HFF-Myc (cell line): Measurements from ENCODE around the gene NDC80.

Experiments used
- DNase-seq: peaks from one replicate; pipeline ENCODE4 v3.0.0-alpha.2; 2011; ENCODE audit warnings: low read depth; ENCODE audit errors: extremely low read depth
- H3K4me3 ChIP-seq: replicated peaks from 2 replicates; pipeline ENCODE4 v1.5.1; 2011; ENCODE audit warnings: low read depth, mild to moderate bottlenecking, control low read depth, low read length
- CTCF ChIP-seq: IDR thresholded peaks from 2 replicates; pipeline ENCODE4 v1.5.1; 2012; ENCODE audit warnings: mild to moderate bottlenecking, low read depth, low read length, control low read depth; ENCODE audit errors: missing control alignments

The NDC80 gene

DNA sequence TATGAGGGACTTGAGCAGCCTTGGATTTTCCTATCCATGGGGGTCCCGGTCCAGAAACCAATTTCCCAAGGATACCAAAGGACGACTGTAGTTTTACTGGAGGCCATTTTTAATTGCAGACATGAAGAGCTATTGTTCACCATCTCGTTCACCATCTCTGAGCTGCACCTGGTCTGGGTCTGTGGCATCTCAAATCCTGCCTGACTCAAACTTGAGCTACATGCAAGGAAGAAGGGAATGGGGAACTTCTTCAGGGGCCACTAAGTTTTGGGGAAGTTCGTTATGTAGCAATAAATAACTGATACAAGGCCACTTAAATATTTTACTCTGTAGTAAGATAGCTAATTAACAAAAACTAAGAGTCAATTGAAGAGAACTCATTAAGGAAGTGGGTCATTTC, 82.1 kb downstream of the NDC80 start:
- no peak for DNase-seq
- no peak for TF ChIP-seq CTCF
- H3K4me3 ChIP-seq: no peak overlapping the region

DNA sequence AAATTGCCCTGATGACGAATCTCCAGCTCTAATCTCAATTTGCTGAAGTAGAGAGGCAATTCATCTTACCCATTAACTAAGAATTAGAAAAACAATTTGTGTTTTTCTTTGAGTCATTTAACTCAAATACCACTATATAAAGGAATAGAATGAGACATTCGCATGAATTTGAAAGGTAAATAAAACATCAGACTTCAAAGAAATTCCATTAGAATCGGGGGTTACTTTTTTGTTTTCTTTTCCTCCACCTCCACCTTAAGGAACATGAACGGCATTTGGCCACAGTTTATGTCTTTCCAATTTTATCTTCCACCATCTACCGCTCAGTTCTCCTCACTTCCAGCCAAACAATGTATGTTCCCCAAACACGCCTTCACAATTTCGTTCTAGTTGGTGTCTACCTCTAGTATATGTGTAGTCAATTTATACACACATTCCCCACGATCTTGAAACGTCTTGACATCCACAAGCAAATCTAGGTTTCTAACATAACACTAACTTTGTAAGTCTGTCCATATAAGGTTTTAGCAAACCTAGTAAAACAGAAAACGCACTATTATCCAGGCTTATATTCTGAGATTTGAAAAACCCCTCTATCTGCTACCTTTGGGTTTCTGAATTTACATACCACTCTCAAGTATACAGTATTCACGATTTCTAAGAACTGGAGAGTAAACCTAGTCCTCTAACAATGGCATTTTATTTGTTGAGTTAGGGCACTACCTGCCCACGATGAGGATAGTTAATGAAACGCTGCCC, 83.0 kb downstream of the NDC80 start:
- H3K4me3 ChIP-seq: peak overlapping the region; percentile 96
- DNase-seq: no peak
- no peak for TF ChIP-seq CTCF

- DNase-seq: no peak
- peak overlapping the region; percentile 96 for H3K4me3 ChIP-seq
- no peak for TF ChIP-seq CTCF
These were observed 83.5 kb downstream of the NDC80 start for GRCh38 chr18:2654928-2655177.

GRCh38 chr18:2655178-2655953, 84.0 kb downstream of the NDC80 start, which contains the start of gene SMCHD1:
Gene SMCHD1, plus strand, starts transcription at chr18:2655726. Its CDS starts 350 bp downstream, at chr18:2656076.
- TF ChIP-seq CTCF: no peak
- DNase-seq: no peak

DNA sequence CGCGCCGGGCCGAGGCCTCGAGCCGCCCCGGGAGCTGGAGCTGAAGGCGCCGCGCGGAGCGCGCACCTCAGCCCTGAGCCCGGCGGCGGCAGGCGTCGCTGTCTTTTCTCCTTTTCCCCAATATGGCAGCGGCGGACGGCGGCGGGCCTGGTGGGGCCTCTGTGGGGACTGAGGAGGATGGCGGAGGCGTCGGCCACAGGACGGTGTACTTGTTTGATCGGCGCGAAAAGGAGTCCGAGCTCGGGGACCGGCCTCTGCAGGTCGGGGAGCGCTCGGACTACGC, 84.5 kb downstream of the NDC80 start:
- DNase-seq: no peak
- no peak for TF ChIP-seq CTCF

More at GRCh38 chr18:2655178-2655953, 84.0 kb downstream of the NDC80 start, which contains the start of gene SMCHD1:
- H3K4me3 ChIP-seq: peak within 1 kb of the TSS; percentile 96

DNA sequence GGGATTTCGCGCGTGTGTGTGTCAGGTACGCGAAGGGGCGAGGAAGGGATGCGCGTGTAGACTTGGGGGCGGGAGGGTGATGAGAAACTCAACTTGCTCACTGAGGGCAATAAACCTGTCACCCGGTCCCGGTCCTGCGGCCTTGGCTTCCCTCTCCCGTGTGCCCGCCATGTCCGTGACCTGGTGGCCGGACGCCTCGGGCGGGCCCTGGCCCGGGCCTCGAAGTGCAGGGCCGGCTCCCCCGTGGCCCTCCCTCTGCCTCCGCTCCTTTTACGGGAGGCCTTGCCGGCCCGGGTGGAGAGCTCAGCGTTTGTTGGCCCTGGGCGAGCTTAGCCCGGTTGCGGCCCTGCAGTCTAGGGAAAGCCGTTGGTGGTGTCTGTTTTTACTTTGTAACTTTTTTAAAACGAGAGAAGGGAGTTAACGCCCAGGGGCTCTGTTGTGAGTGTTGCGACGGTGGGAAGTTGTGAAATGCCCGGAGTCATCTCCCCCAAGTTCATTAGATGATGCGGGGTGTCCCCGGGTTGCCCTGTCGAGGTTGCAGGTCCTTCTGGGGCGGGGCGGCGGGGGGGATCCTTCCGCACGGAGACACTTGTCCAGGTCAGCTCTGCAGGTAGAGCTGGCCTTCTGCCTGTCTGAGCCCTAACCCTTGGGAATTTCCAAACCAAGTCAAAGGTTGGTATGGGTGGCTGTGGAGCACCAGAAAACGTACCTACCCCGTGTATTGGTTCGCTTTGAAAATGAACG, 85.1 kb downstream of the NDC80 start:
- TF ChIP-seq CTCF: no peak
- H3K4me3 ChIP-seq: peak overlapping the region; percentile 96
- DNase-seq: no peak

More for the DNA sequence above, 84.5 kb downstream of the NDC80 start:
- peak overlapping the region; percentile 96 for H3K4me3 ChIP-seq
